ENCODE results near the gene RTP3. TPM values are rescaled to one million over a fixed set of nuclear protein-coding genes. Genes with fewer than 3 reads are reported as not detected.
A peak's percentile ranks its signal among the peaks of the same experiment; 100 is the strongest.
"Not testable (repeated sequence)": the region's sequence is repeated elsewhere in the genome, so short reads cannot be mapped to it uniquely, and the experiment has no call there.

Gene RTP3
- total and polyA plus RNA-seq, 12 donors, result not detected

DNA sequence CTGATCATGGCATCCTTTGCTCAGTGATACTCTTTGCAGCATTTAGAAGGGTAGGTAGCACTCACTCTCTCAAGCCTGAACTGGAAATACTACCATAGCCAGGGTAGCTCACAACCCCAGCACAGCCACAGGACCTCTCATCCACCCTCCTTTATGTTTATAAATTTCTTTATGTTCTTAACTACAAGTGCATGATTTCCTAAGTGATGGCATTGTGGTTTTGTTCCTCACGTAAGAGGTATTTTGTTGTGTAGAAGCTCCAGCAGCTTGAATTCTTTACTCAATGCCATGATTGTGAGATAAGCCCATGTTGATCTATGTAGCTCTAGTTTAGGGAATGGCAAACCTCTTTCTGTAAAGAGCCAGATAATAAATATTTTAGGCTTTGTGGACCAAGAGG is 7.9 kb upstream of the RTP3 start:
- intact Hi-C loops (cut with DNase I), result loop anchor here (2.0 to 5.0 kb wide), 2 partner anchors 139 to 142 kb away; no protein-coding TSS in a partner anchor
- no peak for DNase-seq
- 73 to 83% (median 76%) methylated on average over 1 of the region's 1 CpG for WGBS, 4 donors

DNA sequence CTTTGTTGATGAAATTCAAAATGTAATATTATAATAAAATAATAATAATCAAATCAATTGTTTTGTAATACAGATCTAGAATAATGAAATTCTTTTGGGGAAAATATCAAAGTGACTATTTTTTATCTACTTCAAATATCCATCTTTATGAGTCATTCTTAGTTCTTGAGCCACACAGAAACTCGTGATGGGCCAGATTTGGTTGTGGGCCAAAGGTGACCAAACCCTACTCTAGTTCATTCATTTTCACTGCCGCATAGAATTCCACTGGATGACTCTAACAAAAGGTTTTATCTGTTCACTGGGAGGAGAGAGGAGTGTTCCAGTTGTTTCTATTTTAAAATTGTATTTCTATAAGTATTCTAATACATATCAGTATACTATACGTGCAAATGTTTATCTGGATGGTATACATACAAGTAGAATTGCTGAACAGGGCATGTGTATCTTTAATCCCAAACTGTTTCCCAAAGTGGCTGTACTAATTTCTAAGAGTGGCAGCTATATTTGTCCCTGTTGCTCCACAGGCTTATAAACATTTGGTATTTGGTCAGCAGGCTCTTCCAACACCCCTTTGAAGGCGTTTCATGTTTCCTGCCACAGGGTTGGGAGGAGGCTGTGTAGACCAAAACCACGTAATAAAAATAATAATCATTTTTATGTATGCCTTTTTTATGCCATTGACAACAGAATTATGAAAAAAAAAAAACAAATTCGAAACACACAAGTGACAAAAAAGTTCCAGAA is 7.3 kb upstream of the RTP3 start:
- intact Hi-C loops (cut with DNase I), result no loop called here
- Histone ChIP-seq H3K27me3 (no peaks in the 10 kb centered on the region), H3K4me3 (no peak overlapping the region), H3K4me1 (replicated peaks in 1 of 2) (no peaks in the 10 kb centered on the region), H3K27ac (no peak overlapping the region), H3K9me3 (replicated peaks in 1 of 3) (no peaks in the 10 kb centered on the region), H3K36me3 (replicated peaks in 1 of 2) (no peaks in the 10 kb centered on the region)
- DNase-seq, result peak in 6 of 7 donors; percentile 12 to 57 (median 35)
- TF ChIP-seq, protein P1, sequence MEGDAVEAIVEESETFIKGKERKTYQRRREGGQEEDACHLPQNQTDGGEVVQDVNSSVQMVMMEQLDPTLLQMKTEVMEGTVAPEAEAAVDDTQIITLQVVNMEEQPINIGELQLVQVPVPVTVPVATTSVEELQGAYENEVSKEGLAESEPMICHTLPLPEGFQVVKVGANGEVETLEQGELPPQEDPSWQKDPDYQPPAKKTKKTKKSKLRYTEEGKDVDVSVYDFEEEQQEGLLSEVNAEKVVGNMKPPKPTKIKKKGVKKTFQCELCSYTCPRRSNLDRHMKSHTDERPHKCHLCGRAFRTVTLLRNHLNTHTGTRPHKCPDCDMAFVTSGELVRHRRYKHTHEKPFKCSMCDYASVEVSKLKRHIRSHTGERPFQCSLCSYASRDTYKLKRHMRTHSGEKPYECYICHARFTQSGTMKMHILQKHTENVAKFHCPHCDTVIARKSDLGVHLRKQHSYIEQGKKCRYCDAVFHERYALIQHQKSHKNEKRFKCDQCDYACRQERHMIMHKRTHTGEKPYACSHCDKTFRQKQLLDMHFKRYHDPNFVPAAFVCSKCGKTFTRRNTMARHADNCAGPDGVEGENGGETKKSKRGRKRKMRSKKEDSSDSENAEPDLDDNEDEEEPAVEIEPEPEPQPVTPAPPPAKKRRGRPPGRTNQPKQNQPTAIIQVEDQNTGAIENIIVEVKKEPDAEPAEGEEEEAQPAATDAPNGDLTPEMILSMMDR (IDR thresholded peaks at IDR 0.05), result no peak
- no peak for TF ChIP-seq POLR2A (IDR thresholded peaks at IDR 0.05)
- WGBS, 4 donors, result 72 to 79% (median 75%) methylated on average over 6 of the region's 6 CpGs

More for the DNA sequence above, 7.9 kb upstream of the RTP3 start:
- Histone ChIP-seq H3K4me3 (no peak overlapping the region), H3K9me3 (replicated peaks in 1 of 3) (no peaks in the 10 kb centered on the region), H3K27me3 (no peaks in the 10 kb centered on the region), H3K36me3 (replicated peaks in 1 of 2) (no peaks in the 10 kb centered on the region), H3K4me1 (replicated peaks in 1 of 2) (no peaks in the 10 kb centered on the region), H3K27ac (no peak overlapping the region)
- TF ChIP-seq, protein P1 (IDR thresholded peaks at IDR 0.05), result no peak
- TF ChIP-seq POLR2A (IDR thresholded peaks at IDR 0.05), result no peak

DNA sequence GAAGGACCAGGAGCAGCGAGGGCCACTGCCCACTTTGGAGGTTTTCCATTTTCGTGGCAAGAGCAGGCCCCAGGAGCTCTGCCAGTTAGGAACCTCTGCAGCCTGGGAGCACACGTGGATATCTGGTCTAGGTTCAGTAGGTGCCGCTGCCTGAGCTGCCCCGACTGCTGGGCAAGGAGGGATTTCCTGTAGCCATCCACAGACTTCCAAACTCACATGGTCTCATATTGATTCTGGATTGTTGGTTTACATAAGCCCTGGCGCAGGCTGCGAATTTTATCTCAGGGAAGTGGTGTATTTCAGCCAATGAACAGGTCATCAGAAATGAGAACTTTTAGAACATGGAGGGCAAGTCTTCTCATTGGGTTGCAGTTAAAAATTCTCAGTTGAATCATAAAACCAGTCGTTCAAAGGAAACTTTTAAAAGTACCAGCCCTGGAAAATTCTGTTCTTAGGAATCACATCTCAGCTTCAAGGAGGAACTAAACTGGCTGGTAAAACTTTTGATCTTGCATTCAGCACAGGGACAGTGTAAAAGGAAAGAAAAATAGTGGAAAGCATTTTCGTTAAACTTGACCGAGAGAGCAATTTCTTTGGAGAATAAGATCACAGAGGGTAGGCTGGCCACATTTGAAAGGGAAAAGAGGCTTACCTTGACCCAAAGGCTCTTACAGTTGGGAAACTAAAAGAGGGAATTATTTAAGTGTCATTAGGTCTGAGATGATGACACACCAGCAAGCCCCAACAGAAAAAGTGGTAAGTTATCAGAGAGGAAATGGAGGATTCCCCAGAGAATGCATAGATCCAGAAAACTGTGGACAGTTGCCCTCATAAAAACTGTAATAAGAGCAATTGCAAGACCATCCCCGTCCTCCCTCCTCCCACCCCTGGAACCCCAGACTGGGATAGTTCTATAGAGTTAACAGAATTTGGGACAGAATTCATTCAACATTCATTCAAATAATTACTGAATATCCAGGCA is 6.4 kb upstream of the RTP3 start:
- Histone ChIP-seq H3K4me1 (replicated peaks in 1 of 2) (no peaks in the 10 kb centered on the region), H3K4me3 (no peak overlapping the region), H3K27me3 (no peaks in the 10 kb centered on the region), H3K9me3 (replicated peaks in 1 of 3) (no peaks in the 10 kb centered on the region), H3K36me3 (replicated peaks in 1 of 2) (no peaks in the 10 kb centered on the region), H3K27ac (no peak overlapping the region)
- peak in 1 of 7 donors; percentile 4 for DNase-seq
- intact Hi-C loops (cut with DNase I), result no loop called here
- TF ChIP-seq POLR2A (IDR thresholded peaks at IDR 0.05), result no peak
- TF ChIP-seq, protein P1 (IDR thresholded peaks at IDR 0.05), result no peak
- WGBS, 4 donors, result 69 to 87% (median 81%) methylated on average over 11 of the region's 11 CpGs

DNA sequence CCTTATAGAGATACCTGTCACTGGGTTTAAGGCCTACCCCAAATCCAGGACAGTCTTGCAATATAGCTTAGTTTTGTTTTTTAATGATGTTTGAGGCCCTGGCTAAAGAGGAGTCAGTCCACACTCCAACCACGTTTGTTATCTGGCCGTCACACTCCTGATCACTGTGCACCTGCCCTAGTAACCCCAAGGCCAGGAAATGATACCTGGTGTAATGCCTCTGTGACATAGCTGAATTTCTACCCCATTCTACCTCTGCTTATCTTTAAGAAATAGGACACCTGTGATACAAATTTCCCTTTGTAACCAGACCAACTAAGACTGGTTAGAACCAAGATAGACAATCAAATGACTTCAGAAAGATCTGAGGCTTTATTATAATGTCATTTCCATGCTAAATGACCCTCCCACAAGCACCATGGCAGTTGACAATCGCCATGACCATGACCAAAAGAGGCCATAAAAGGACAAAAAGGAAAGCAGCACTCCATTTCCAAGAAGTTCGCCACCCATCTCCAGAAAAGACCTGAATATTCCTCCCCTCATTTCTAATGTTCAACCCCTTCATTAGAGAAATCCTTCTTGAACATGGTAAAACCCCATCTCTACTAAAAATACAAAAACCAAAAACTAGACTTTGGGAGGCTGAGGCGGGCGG is 4.8 kb upstream of the RTP3 start:
- H3K4me3 ChIP-seq, result no peak overlapping the region
- WGBS, 4 donors, result 85 to 94% (median 89%) methylated on average over 6 of the region's 6 CpGs
- H3K9me3 ChIP-seq (replicated peaks in 1 of 3), result no peaks in the 10 kb centered on the region
- no peak overlapping the region for H3K27ac ChIP-seq
- H3K4me1 ChIP-seq (replicated peaks in 1 of 2), result no peaks in the 10 kb centered on the region
- DNase-seq, result peak in 1 of 7 donors; percentile 1
- H3K36me3 ChIP-seq (replicated peaks in 1 of 2), result no peaks in the 10 kb centered on the region
- no peaks in the 10 kb centered on the region for H3K27me3 ChIP-seq
- TF ChIP-seq POLR2A (IDR thresholded peaks at IDR 0.05), result no peak
- TF ChIP-seq, protein P1 (IDR thresholded peaks at IDR 0.05), result no peak
- intact Hi-C loops (cut with DNase I), result no loop called here

DNA sequence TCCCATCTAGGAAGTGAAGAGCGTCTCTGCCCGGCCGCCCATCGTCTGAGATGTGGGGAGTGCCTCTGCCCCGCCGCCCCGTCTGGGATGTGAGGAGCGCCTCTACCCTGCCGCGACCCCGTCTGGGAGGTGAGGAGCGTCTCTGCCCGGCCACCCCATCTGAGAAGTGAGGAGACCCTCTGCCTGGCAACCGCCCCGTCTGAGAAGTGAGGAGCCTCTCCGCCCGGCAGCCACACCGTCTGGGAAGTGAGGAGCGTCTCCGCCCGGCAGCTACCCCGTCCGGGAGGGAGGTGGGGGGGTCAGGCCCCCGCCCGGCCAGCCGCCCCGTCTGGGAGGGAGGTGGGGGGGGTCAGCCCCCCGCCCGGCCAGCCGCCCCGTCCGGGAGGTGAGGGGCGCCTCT is 3.3 kb upstream of the RTP3 start:
- H3K9me3 ChIP-seq (replicated peaks in 1 of 3); H3K4me3 ChIP-seq; H3K36me3 ChIP-seq (replicated peaks in 1 of 2); DNase-seq; intact Hi-C loops (cut with DNase I); H3K27me3 ChIP-seq; H3K27ac ChIP-seq; H3K4me1 ChIP-seq (replicated peaks in 1 of 2): not testable (repeated sequence)
- WGBS, 4 donors, result 80 to 100% (median 94%) methylated on average over 1 to 28 of the region's 33 CpGs

All from adrenal gland (tissue), 12 donors.